Caco-2 (cell line): ENCODE data around the gene PARD3B. TPM values are rescaled to one million over a fixed set of nuclear protein-coding genes. Genes with fewer than 3 reads are reported as not detected.

Experiments used
- BruUV-seq: library from RNA; stranded (reverse); fragments of 400-500 nt; replicated peaks from 2 replicates; lab custom pipeline; 2021; lab: Mats Ljungman, UMichigan
- CTCF ChIA-PET: fragments of 300-600 bp; sonication (Branson Sonifier 250); formaldehyde crosslinking; loops from one replicate; lab custom pipeline; 2022; ENCODE audit warnings: antibody characterized with exemption; lab: Charles Lee
- POLR2A ChIA-PET: fragments of 300-600 bp; sonication (Branson Sonifier 250); formaldehyde crosslinking; loops from one replicate; lab custom pipeline; 2022; ENCODE audit warnings: antibody characterized with exemption; lab: Charles Lee
- DNase-seq, 2 experiments: peaks; one replicate each; pipeline versions ENCODE4 v3.0.0 to v3.0.0-alpha.2; 2020 to 2022
- H3K27me3 ChIP-seq: replicated peaks from 2 replicates; pipeline ENCODE4 v1.6.0; 2011; ENCODE audit warnings: low read length; ENCODE audit not compliant: control insufficient read depth, insufficient read depth
- H3K36me3 ChIP-seq: 2 replicates; pipeline ENCODE4 v1.5.1; 2011; ENCODE audit warnings: low read length; ENCODE audit not compliant: control insufficient read depth, insufficient read depth
- H3K4me1 ChIP-seq: fragments of 250-450 bp; sonication (Bioruptor Pico); 2 replicates; pipeline ENCODE4 v1.5.1; 2020; ENCODE audit warnings: mild to moderate bottlenecking
- H3K4me3 ChIP-seq: 2 replicates; pipeline ENCODE4 v1.5.1; 2011; ENCODE audit warnings: low read depth, mild to moderate bottlenecking, control low read depth, low read length
- H3K9me3 ChIP-seq: fragments of 250-450 bp; sonication (Bioruptor Pico); 2 replicates; pipeline ENCODE4 v1.5.1; 2020; ENCODE audit warnings: mild to moderate bottlenecking, moderate library complexity
- H3K27ac Mint-ChIP-seq: one replicate; pipeline ENCODE4 v1.8.0; 2022; ENCODE audit warnings: mixed read lengths; ENCODE audit not compliant: unreplicated experiment
- H3K27me3 Mint-ChIP-seq: one replicate; pipeline ENCODE4 v1.8.0; 2022; ENCODE audit warnings: mixed read lengths; ENCODE audit not compliant: insufficient read depth, unreplicated experiment
- H3K36me3 Mint-ChIP-seq: one replicate; pipeline ENCODE4 v1.8.0; 2022; ENCODE audit warnings: mild to moderate bottlenecking, mixed read lengths; ENCODE audit not compliant: insufficient read depth, unreplicated experiment
- H3K4me1 Mint-ChIP-seq: one replicate; pipeline ENCODE4 v1.8.0; 2022; ENCODE audit warnings: low read depth, mixed read lengths; ENCODE audit not compliant: unreplicated experiment
- H3K4me3 Mint-ChIP-seq: one replicate; pipeline ENCODE4 v1.8.0; 2022; ENCODE audit warnings: mild to moderate bottlenecking, moderate library complexity, mixed read lengths; ENCODE audit not compliant: unreplicated experiment
- H3K9me3 Mint-ChIP-seq: one replicate; pipeline ENCODE4 v1.8.0; 2022; ENCODE audit warnings: mixed read lengths; ENCODE audit not compliant: unreplicated experiment
- intact Hi-C: fragments of 100-400 bp; cut with micrococcal nuclease; formaldehyde crosslinking; loops from one replicate; pipeline ENCODE4 v1.10.0; 2022; ENCODE audit not compliant: unreplicated experiment
- total RNA-seq: library from RNA; stranded (reverse); gene quantifications from 2 replicates; pipeline ENCODE4 v1.2.3, GENCODE V29; 2022
- TF ChIP-seq, protein P1 (sequence below), 2 experiments: fragments of 200-600 bp in 1 of 2; IDR thresholded peaks; 1 replicate in 1 of 2; 2 replicates in 1 of 2; pipeline versions ENCODE4 v1.5.1 to v1.8.0; 2011 to 2022; ENCODE audit warnings: antibody characterized with exemption in 1 of 2, control low read depth in 1 of 2, inconsistent platforms in 1 of 2, low read depth in 1 of 2, low read length in 1 of 2, mild to moderate bottlenecking in 1 of 2, moderate library complexity in 1 of 2; ENCODE audit not compliant: insufficient read depth in 1 of 2, severe bottlenecking in 1 of 2, unreplicated experiment in 1 of 2

PARD3B gene
- total RNA-seq, 1 experiment from 2014 or later, result 68.9 TPM

DNA sequence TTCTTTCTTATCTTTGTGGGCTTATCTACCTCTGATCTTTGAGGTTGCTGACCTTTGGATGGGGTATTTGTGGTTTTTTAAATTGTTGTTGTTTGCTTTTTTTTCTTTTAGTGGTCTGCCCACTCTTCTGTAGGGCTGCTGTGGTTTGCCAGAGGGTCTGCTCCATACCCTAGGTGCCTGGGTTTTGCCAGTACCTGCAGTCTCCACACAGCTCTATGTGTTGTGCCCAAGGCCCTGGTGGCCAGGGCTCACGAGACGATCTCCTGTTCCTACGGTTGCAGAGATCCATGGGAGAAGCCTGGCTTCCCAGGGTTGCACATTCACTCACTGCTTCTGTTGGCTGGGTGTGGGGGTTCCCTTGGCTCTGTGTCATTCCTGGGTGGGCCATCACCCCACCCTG lies 87.1 kb downstream of the PARD3B start:
- BruUV-seq, result no TSS peak
- ChIA-PET POLR2A (no interaction called here), CTCF (no interaction called here)
- peaks cover 10% of the 10 kb centered on the region for H3K9me3 Mint-ChIP-seq
- peaks cover 45% of the 10 kb centered on the region for H3K4me1 Mint-ChIP-seq
- TF ChIP-seq, protein P1, sequence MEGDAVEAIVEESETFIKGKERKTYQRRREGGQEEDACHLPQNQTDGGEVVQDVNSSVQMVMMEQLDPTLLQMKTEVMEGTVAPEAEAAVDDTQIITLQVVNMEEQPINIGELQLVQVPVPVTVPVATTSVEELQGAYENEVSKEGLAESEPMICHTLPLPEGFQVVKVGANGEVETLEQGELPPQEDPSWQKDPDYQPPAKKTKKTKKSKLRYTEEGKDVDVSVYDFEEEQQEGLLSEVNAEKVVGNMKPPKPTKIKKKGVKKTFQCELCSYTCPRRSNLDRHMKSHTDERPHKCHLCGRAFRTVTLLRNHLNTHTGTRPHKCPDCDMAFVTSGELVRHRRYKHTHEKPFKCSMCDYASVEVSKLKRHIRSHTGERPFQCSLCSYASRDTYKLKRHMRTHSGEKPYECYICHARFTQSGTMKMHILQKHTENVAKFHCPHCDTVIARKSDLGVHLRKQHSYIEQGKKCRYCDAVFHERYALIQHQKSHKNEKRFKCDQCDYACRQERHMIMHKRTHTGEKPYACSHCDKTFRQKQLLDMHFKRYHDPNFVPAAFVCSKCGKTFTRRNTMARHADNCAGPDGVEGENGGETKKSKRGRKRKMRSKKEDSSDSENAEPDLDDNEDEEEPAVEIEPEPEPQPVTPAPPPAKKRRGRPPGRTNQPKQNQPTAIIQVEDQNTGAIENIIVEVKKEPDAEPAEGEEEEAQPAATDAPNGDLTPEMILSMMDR (IDR thresholded peaks at IDR 0.05; ENCODE audit: insufficient read depth in 1 of 2, low read depth in 1 of 2, low read length in 1 of 2, severe bottlenecking in 1 of 2, unreplicated experiment in 1 of 2), result no peak
- no peaks in the 10 kb centered on the region for H3K9me3 ChIP-seq
- H3K4me3 ChIP-seq, result no peak overlapping the region
- H3K27me3 ChIP-seq, result no peaks in the 10 kb centered on the region
- no peak for DNase-seq
- peaks cover 15% of the 10 kb centered on the region for H3K4me1 ChIP-seq
- peak overlapping the region; percentile 76 for H3K27ac Mint-ChIP-seq
- peaks cover 19% of the 10 kb centered on the region for H3K36me3 Mint-ChIP-seq
- no peaks in the 10 kb centered on the region; the same call in 1 of the 2 replicates for H3K36me3 ChIP-seq
- intact Hi-C loops, result no loop called here
- H3K4me3 Mint-ChIP-seq, result peak overlapping the region; percentile 5
- no peaks in the 10 kb centered on the region for H3K27me3 Mint-ChIP-seq

DNA sequence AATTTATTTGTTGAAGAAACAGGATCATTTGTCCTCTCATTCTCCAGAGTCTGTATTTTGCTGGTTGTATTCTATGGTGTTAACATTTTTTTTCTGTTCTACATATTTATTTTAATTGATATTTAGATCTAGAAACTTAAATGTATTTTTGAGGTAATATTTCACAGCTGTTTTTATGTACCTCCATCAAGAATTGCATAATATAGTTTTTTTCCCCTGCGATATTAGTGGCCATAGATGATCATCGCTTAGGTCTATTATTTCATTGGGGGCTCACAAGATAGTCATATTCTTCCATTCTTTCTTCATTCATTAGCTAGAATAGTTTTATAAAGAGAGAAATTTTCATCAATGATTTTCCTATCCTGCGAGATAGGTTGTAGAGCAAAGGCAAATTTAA lies 89.3 kb downstream of the PARD3B start:
- intact Hi-C loops, result no loop called here
- no peaks in the 10 kb centered on the region for H3K27me3 Mint-ChIP-seq
- POLR2A ChIA-PET, result no interaction called here
- no peaks in the 10 kb centered on the region for H3K9me3 ChIP-seq
- peaks cover 10% of the 10 kb centered on the region for H3K9me3 Mint-ChIP-seq
- no TSS peak for BruUV-seq
- CTCF ChIA-PET, result no interaction called here
- peaks cover 45% of the 10 kb centered on the region for H3K4me1 Mint-ChIP-seq
- no peaks in the 10 kb centered on the region for H3K27me3 ChIP-seq
- H3K36me3 ChIP-seq, result no peaks in the 10 kb centered on the region; the same call in 1 of the 2 replicates
- DNase-seq, result no peak
- peaks cover 19% of the 10 kb centered on the region for H3K36me3 Mint-ChIP-seq
- peaks cover 15% of the 10 kb centered on the region for H3K4me1 ChIP-seq
- TF ChIP-seq, protein P1 (IDR thresholded peaks at IDR 0.05; ENCODE audit: insufficient read depth in 1 of 2, low read depth in 1 of 2, low read length in 1 of 2, severe bottlenecking in 1 of 2, unreplicated experiment in 1 of 2), result no peak
- no peak overlapping the region for H3K4me3 ChIP-seq
- no peak overlapping the region for H3K27ac Mint-ChIP-seq
- H3K4me3 Mint-ChIP-seq, result no peak overlapping the region

DNA sequence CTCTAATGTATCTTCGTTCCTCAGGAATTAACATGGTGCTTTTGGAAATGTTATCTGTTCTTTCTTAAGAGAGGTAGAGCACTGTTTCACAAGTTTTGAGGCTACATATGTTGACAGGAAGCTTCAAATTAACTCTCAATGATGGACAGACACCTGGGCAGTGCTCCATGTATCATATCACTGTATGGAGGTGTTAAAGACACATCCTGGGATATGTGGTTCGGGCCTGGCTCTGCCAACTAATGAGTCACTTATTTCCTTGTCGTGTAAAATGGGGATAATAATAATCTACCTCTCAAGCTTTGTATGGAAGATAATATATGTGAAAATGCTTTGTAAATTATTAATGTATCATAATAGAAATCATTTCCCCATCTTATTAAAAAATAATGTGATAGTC lies 90.2 kb downstream of the PARD3B start:
- Mint-ChIP-seq H3K4me3 (no peak overlapping the region), H3K27ac (no peak overlapping the region), H3K9me3 (peaks cover 9% of the 10 kb centered on the region), H3K4me1 (peaks cover 45% of the 10 kb centered on the region), H3K27me3 (no peaks in the 10 kb centered on the region), H3K36me3 (peaks cover 22% of the 10 kb centered on the region)
- DNase-seq, result no peak
- TF ChIP-seq, protein P1 (IDR thresholded peaks at IDR 0.05; ENCODE audit: insufficient read depth in 1 of 2, low read depth in 1 of 2, low read length in 1 of 2, severe bottlenecking in 1 of 2, unreplicated experiment in 1 of 2), result no peak
- H3K4me1 ChIP-seq, result peaks cover 15% of the 10 kb centered on the region
- no TSS peak for BruUV-seq
- no peaks in the 10 kb centered on the region for H3K9me3 ChIP-seq
- CTCF ChIA-PET, result no interaction called here
- no peak overlapping the region for H3K4me3 ChIP-seq
- no peaks in the 10 kb centered on the region; the same call in 1 of the 2 replicates for H3K36me3 ChIP-seq
- intact Hi-C loops, result no loop called here
- POLR2A ChIA-PET, result no interaction called here
- H3K27me3 ChIP-seq, result no peaks in the 10 kb centered on the region
